Activated naive CD4-positive, alpha-beta T cell treated with Interleukin-2 at 50 U/mL for 16 hours (primary cell): ENCODE measurements around the gene NCF4.
A peak's percentile ranks its signal among the peaks of the same experiment; 100 is the strongest.

Source experiments
- DNase-seq: peaks from one replicate; pipeline ENCODE4 v3.0.0-alpha.2; 2020

The NCF4 gene

GRCh38 chr22:36838119-36839030 lies 22.4 kb upstream of the NCF4 start:
- no peak for DNase-seq

- no peak for DNase-seq
These were observed 21.3 kb upstream of the NCF4 start for GRCh38 chr22:36839356-36840073.

- no peak for DNase-seq
These were observed 20.7 kb upstream of the NCF4 start for GRCh38 chr22:36840106-36840505.

GRCh38 chr22:36846271-36846670 lies 14.5 kb upstream of the NCF4 start:
- no peak for DNase-seq

GRCh38 chr22:36846949-36847348 lies 13.9 kb upstream of the NCF4 start:
- DNase-seq: no peak

GRCh38 chr22:36850056-36850455 lies 10.8 kb upstream of the NCF4 start:
- no peak for DNase-seq

GRCh38 chr22:36850682-36851081 lies 10.1 kb upstream of the NCF4 start:
- no peak for DNase-seq

- DNase-seq: no peak
These were observed 8.5 kb upstream of the NCF4 start for GRCh38 chr22:36852056-36852973.

- peak; percentile 89 for DNase-seq
These were observed 7.3 kb upstream of the NCF4 start for GRCh38 chr22:36853407-36854099.

GRCh38 chr22:36855478-36855877 lies 5.3 kb upstream of the NCF4 start:
- DNase-seq: no peak

GRCh38 chr22:36856121-36856791 lies 4.5 kb upstream of the NCF4 start:
- DNase-seq: peak; percentile 94

- no peak for DNase-seq
These were observed 4.0 kb upstream of the NCF4 start for GRCh38 chr22:36856792-36857135.

GRCh38 chr22:36858156-36858555 lies 2.6 kb upstream of the NCF4 start:
- no peak for DNase-seq

GRCh38 chr22:36858966-36859365 lies 1.8 kb upstream of the NCF4 start:
- DNase-seq: no peak

GRCh38 chr22:36860017-36860416 lies 789 bp upstream of the NCF4 start:
- DNase-seq: no peak

GRCh38 chr22:36860438-36860820 lies 377 bp upstream of the NCF4 start:
- DNase-seq: no peak

- no peak for DNase-seq
These were observed 1.7 kb downstream of the NCF4 start for GRCh38 chr22:36862251-36863242.

GRCh38 chr22:36863281-36863680 lies 2.5 kb downstream of the NCF4 start:
- no peak for DNase-seq

GRCh38 chr22:36863979-36864378 lies 3.2 kb downstream of the NCF4 start:
- DNase-seq: no peak

- DNase-seq: no peak
These were observed 3.8 kb downstream of the NCF4 start for GRCh38 chr22:36864454-36865215.
